ENCODE results near the gene TACR2.

TACR2 gene

GRCh38 chr10:69404786-69405185 lies 11.9 kb downstream of the TACR2 start:
- H3K27me3 Mint-ChIP-seq = no peaks in the 10 kb centered on the region
- no peak for DNase-seq
- no peak overlapping the region for H3K4me3 Mint-ChIP-seq
- H3K4me1 Mint-ChIP-seq = peaks cover 27% of the 10 kb centered on the region
- no peaks in the 10 kb centered on the region for H3K9me3 Mint-ChIP-seq
- ATAC-seq = no peak
- no peak overlapping the region for H3K27ac Mint-ChIP-seq

GRCh38 chr10:69403519-69403918 lies 13.2 kb downstream of the TACR2 start:
- ATAC-seq (no peak), DNase-seq (no peak)
- Mint-ChIP-seq H3K4me1 (peaks cover 25% of the 10 kb centered on the region), H3K4me3 (no peak overlapping the region), H3K27me3 (no peaks in the 10 kb centered on the region), H3K9me3 (no peaks in the 10 kb centered on the region), H3K27ac (no peak overlapping the region)

GRCh38 chr10:69403066-69403465 lies 13.7 kb downstream of the TACR2 start:
- H3K9me3 Mint-ChIP-seq = no peaks in the 10 kb centered on the region
- no peak for DNase-seq
- peaks cover 21% of the 10 kb centered on the region for H3K4me1 Mint-ChIP-seq
- ATAC-seq = no peak
- H3K4me3 Mint-ChIP-seq = no peak overlapping the region
- H3K27ac Mint-ChIP-seq = no peak overlapping the region
- no peaks in the 10 kb centered on the region for H3K27me3 Mint-ChIP-seq

- ATAC-seq (no peak), DNase-seq (no peak)
- no peaks in the 10 kb centered on the region for H3K9me3 Mint-ChIP-seq
- no peak overlapping the region for H3K27ac Mint-ChIP-seq
- no peaks in the 10 kb centered on the region for H3K27me3 Mint-ChIP-seq
- H3K4me1 Mint-ChIP-seq = peaks cover 14% of the 10 kb centered on the region
- H3K4me3 Mint-ChIP-seq = no peak overlapping the region
Observed at GRCh38 chr10:69402386-69402785, 14.3 kb downstream of the TACR2 start.

GRCh38 chr10:69401416-69401815 lies 15.3 kb downstream of the TACR2 start:
- DNase-seq (no peak), ATAC-seq (no peak)
- Mint-ChIP-seq H3K4me1 (peaks cover 11% of the 10 kb centered on the region), H3K27ac (peak overlapping the region in 1 of 2 donors; percentile 74), H3K27me3 (no peaks in the 10 kb centered on the region), H3K4me3 (no peak overlapping the region), H3K9me3 (no peaks in the 10 kb centered on the region)

GRCh38 chr10:69400936-69401335 lies 15.8 kb downstream of the TACR2 start:
- Mint-ChIP-seq H3K9me3 (no peaks in the 10 kb centered on the region), H3K4me3 (no peak overlapping the region), H3K27ac (peak overlapping the region in 1 of 2 donors; percentile 74), H3K4me1 (peaks cover 6% of the 10 kb centered on the region), H3K27me3 (no peaks in the 10 kb centered on the region)
- ATAC-seq (no peak), DNase-seq (no peak)

- H3K27ac Mint-ChIP-seq = peak overlapping the region in 1 of 2 donors; percentile 64
- H3K4me1 Mint-ChIP-seq = no peaks in the 10 kb centered on the region
- no peak overlapping the region for H3K4me3 Mint-ChIP-seq
- ATAC-seq (no peak), DNase-seq (no peak)
- no peaks in the 10 kb centered on the region for H3K9me3 Mint-ChIP-seq
- no peaks in the 10 kb centered on the region for H3K27me3 Mint-ChIP-seq
Observed at GRCh38 chr10:69398466-69398865, 18.3 kb downstream of the TACR2 start.

- Mint-ChIP-seq H3K27ac (no peak overlapping the region), H3K9me3 (no peaks in the 10 kb centered on the region)
- ATAC-seq = no peak
Observed at GRCh38 chr10:69397972-69398371, 18.7 kb downstream of the TACR2 start.

GRCh38 chr10:69394020-69394419 lies 22.7 kb downstream of the TACR2 start:
- peaks cover 17% of the 10 kb centered on the region for H3K4me1 Mint-ChIP-seq
- H3K9me3 Mint-ChIP-seq = no peaks in the 10 kb centered on the region
- H3K27me3 Mint-ChIP-seq = no peaks in the 10 kb centered on the region
- peak overlapping the region in 1 of 2 donors; percentile 65 for H3K27ac Mint-ChIP-seq
- no peak overlapping the region for H3K4me3 Mint-ChIP-seq
- ATAC-seq (no peak), DNase-seq (no peak)

More at GRCh38 chr10:69397972-69398371, 18.7 kb downstream of the TACR2 start:
- Mint-ChIP-seq H3K4me1 (no peaks in the 10 kb centered on the region), H3K27me3 (no peaks in the 10 kb centered on the region), H3K4me3 (no peak overlapping the region)
- no peak for DNase-seq

- Mint-ChIP-seq H3K27ac (peak overlapping the region; percentile 25 to 59), H3K27me3 (no peaks in the 10 kb centered on the region), H3K4me3 (no peak overlapping the region), H3K9me3 (no peaks in the 10 kb centered on the region), H3K4me1 (peaks cover 17% of the 10 kb centered on the region)
- DNase-seq = peak; percentile 78 to 83
- peak; percentile 96 for ATAC-seq
Observed at GRCh38 chr10:69392481-69393000, 24.2 kb downstream of the TACR2 start.

GRCh38 chr10:69391158-69391557 lies 25.6 kb downstream of the TACR2 start:
- Mint-ChIP-seq H3K4me1 (peaks cover 17% of the 10 kb centered on the region), H3K27ac (no peak overlapping the region), H3K27me3 (no peaks in the 10 kb centered on the region), H3K4me3 (no peak overlapping the region), H3K9me3 (no peaks in the 10 kb centered on the region)
- DNase-seq (no peak), ATAC-seq (no peak)

GRCh38 chr10:69389827-69390490 lies 26.8 kb downstream of the TACR2 start:
- Mint-ChIP-seq H3K9me3 (no peaks in the 10 kb centered on the region), H3K27me3 (no peaks in the 10 kb centered on the region), H3K27ac (peak overlapping the region; percentile 51 to 57), H3K4me1 (peaks cover 17% of the 10 kb centered on the region), H3K4me3 (no peak overlapping the region)
- no peak for ATAC-seq
- DNase-seq = no peak

- no peak for ATAC-seq
- Mint-ChIP-seq H3K27ac (no peak overlapping the region), H3K27me3 (no peaks in the 10 kb centered on the region), H3K4me1 (peaks cover 17% of the 10 kb centered on the region), H3K4me3 (no peak overlapping the region), H3K9me3 (no peaks in the 10 kb centered on the region)
- DNase-seq = no peak
Observed at GRCh38 chr10:69388488-69388887, 28.2 kb downstream of the TACR2 start.

GRCh38 chr10:69387500-69387899 lies 29.2 kb downstream of the TACR2 start:
- DNase-seq (no peak), ATAC-seq (no peak)
- Mint-ChIP-seq H3K27ac (peak overlapping the region in 1 of 2 donors; percentile 87), H3K9me3 (no peaks in the 10 kb centered on the region), H3K27me3 (no peaks in the 10 kb centered on the region), H3K4me1 (peaks cover 15% of the 10 kb centered on the region), H3K4me3 (no peak overlapping the region)

- H3K9me3 Mint-ChIP-seq = no peaks in the 10 kb centered on the region
- H3K27ac Mint-ChIP-seq = peak overlapping the region in 1 of 2 donors; percentile 61
- no peak overlapping the region for H3K4me3 Mint-ChIP-seq
- H3K4me1 Mint-ChIP-seq = peaks cover 6% of the 10 kb centered on the region
- no peaks in the 10 kb centered on the region for H3K27me3 Mint-ChIP-seq
- ATAC-seq (no peak), DNase-seq (no peak)
Observed at GRCh38 chr10:69385454-69386350, 31.0 kb downstream of the TACR2 start.

- Mint-ChIP-seq H3K4me1 (no peaks in the 10 kb centered on the region), H3K27ac (peak overlapping the region in 1 of 2 donors; percentile 48), H3K9me3 (no peaks in the 10 kb centered on the region), H3K27me3 (no peaks in the 10 kb centered on the region), H3K4me3 (no peak overlapping the region)
- no peak for DNase-seq
- ATAC-seq = no peak
Observed at GRCh38 chr10:69384320-69384719, 32.4 kb downstream of the TACR2 start.
